Measurements from ENCODE around the gene WIPI1.

DNA sequence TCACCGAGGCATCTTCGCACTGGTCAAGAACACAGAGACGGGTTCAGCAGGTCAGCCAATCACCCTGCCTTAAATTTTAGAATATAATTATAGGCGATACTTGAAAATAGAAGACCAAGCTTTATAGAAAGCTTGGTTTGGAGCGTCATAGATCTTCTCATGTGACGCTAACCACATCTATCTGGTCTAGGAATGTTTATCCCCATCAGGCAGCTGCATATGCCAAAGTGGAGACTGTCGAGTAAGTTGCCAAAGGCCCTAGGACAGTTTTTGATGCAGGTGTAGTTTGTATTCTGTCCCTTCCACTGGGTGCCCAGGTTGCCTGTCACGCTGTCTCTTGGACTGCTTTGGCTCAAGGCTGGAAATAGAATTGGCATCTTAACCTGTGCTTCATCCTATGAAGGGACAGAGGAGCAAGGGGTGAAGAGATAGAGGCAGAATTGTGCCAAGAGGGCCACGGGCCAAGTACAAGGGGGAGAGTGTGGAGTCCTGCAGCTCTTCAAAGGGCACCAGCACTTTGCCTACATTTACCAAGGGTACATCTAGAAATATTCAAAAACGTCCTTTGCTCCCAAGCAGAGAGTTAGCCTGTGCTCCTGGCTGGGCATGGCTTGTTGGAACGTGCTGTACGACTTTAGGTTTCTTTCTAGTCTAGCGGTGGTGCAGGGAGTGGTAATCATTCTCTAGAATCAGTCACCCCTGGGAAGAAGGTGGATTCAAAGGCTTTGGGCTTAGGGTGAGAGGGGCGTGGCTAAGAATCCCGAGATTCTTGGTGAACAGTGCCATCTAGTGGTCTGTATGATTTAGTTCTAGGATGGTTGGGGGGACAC is 5.3 kb upstream of the WIPI1 start:
- TF ChIP-seq, protein P1, sequence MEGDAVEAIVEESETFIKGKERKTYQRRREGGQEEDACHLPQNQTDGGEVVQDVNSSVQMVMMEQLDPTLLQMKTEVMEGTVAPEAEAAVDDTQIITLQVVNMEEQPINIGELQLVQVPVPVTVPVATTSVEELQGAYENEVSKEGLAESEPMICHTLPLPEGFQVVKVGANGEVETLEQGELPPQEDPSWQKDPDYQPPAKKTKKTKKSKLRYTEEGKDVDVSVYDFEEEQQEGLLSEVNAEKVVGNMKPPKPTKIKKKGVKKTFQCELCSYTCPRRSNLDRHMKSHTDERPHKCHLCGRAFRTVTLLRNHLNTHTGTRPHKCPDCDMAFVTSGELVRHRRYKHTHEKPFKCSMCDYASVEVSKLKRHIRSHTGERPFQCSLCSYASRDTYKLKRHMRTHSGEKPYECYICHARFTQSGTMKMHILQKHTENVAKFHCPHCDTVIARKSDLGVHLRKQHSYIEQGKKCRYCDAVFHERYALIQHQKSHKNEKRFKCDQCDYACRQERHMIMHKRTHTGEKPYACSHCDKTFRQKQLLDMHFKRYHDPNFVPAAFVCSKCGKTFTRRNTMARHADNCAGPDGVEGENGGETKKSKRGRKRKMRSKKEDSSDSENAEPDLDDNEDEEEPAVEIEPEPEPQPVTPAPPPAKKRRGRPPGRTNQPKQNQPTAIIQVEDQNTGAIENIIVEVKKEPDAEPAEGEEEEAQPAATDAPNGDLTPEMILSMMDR (IDR thresholded peaks at IDR 0.05) = peak; percentile 76
- TF ChIP-seq EZH2 (IDR thresholded peaks at IDR 0.05) (no peak), EZH2phosphoT487 (IDR thresholded peaks at IDR 0.05) (no peak)
